ENCODE measurements around the gene SLC22A23.

SLC22A23 gene

DNA sequence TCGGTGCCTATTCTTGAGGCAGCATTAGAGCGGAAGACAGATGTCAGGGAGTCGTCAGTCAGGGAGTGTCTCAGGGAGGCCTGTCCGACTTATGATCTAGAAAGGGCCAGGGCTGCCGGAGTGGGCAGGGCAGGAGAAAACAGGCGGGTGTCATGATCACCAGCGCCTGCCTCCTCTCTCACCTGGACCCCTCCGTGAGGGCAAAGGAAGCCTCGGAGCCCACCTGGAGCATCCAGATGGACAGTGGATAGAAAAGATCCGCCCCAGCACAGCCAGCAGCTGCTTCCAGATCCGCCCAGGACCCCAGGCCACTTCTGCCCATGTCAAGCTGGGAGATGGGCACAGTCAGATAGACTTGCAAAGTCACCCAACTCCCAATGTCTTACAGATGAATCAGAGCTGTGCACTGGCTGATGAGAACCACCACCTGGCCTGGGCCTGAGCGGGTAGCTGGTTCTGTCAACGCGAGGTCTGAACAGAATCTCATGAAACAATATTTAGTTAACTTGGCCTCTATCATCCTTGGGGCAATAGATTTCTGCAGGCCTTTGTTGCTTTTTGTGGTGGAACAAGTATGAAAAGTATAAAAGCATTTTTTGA is 175.9 kb downstream of the SLC22A23 start:
- no peak for DNase-seq

DNA sequence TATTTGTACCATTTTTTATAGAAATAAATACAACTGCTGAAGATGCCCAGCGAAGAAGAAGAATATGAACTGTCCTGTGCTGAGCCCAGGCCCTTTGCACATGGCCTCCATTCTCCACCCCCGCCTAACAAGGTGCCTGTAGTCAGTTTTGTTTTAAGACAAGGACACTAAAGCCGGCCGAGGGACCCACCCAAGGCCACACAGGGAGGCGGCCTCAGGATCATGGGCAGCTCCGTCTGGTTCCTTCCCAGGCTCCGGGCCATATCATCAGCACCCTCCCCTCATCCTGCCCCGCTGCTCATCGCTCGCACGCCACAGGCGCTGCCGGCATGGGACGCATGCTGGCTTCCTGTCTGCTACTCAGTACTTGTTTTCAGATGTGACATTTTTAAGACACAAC is 176.8 kb downstream of the SLC22A23 start:
- no peak for DNase-seq

DNA sequence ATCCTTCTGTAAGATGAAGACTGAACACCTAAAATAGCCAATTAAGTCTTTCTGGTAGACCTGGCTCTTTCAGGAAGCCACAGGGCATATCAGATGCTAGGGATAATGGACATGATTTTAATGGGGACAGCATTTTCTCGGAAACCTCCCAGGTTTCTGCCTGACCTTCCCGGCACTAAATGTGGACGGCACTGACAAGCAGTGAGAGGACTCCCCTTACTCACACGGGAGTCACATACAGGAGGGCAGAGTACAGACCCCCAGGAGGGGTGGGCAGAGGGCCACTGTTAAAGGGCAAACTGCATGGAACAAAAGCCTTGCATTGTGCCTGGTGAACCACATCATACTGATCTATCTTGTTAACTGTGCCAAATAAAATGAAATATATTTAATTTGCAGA is 178.2 kb downstream of the SLC22A23 start:
- DNase-seq = no peak

DNA sequence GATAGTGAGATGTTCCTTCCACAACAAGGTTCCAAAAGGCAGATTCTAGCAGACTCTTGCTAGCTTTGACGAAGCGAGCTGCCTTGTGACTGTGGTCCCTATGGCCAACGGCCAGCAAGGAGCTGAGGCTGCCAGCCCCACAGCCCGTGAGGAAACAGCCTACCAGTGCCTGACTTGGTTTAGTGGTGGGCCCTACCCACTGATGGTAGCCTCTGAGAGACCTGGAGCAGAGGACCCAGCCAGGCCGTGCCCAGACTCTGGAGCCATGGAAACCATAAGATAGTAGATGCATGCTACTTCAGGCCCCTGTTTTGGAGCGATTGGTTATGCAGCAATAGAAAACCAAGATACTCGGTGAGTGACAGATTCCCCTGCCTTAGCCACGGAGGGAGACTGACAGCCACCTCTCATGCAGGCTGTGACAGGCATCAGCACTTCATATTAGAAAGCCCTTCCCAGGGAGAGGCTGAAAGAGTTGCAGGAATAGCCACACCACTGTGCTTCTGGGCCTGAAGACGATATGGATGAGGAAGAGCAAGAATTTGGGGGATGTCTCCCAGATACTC is 178.9 kb downstream of the SLC22A23 start:
- no peak for DNase-seq

GRCh38 chr6:3277251-3277650 is 179.6 kb downstream of the SLC22A23 start:
- no peak for DNase-seq

- DNase-seq = no peak
These were observed 180.4 kb downstream of the SLC22A23 start for GRCh38 chr6:3276174-3277167.

GRCh38 chr6:3273707-3274521 is 182.9 kb downstream of the SLC22A23 start:
- no peak for DNase-seq

DNA sequence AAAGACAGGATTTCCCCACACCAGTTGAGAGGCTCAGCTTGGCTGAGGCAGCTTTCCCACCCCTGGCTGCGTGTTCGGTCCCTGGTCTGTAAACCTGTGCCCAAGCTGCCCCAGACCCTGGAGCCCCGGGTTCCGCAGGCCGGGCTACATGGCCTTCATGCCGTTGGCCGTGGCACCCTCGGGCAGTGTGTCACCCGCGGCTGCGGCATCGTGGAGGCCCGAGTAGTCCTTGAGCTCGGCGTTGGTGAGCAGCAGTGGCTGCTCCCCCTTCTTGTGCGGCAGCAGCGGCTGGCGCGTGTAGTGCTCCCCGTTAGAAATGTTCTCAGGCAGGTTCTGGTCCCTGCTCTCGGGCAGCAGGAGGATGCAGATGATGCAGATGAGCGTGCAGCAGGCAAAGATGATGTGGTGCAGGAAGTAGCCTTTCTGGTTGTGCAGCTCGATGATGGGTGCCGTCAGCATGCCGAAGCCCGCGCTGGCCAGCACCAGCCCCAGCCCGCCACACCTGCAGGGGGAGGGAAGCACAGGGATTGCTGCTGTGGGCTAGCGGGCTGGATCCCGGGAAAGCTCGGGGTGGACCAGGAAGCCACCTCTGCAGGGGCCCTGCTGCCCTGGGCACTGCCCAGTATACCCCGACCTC is 183.8 kb downstream of the SLC22A23 start:
- no peak for DNase-seq

DNA sequence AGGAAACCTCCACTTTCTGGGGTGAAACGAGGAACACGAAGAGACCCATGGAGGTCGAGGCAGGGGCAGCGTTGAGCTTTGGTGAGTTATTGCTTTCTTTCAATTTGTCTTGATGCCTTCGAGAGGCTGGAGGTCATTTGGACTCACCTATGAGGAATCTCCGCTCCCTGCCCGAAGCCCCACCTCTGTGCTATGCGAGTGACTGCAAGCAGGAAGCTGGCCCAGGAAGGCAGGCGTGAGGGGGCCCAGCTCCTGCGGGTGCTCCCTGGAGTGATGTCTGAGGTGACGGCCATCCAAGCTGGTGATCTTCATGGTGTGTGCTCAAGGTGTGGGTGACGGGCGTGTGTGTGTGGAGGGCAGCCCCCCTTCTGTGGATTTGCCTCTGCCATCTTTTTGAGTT is 185.1 kb downstream of the SLC22A23 start:
- DNase-seq = no peak

- DNase-seq = no peak
These were observed 186.6 kb downstream of the SLC22A23 start for GRCh38 chr6:3270258-3270657.

GRCh38 chr6:3269281-3269975 is 187.4 kb downstream of the SLC22A23 start:
- DNase-seq = no peak

DNA sequence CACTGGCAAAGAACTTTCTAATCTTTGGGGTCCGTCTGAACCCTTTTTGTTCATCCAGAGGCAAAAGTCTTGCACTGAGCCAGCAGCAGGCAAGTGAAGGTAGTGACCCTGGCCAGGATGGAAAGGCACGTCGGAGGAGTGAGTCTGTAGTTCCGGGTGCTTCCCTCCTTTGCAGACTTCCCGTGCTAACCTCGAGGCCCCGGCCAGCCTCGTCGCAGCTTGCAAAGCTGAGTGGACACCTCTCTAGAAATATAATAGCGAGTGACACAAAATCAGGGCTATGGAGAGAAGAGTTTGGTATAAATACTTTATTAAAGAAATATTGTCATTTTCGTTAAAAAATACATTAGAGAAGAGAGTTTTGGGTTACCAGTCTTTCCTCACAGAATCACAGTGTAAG is 188.2 kb downstream of the SLC22A23 start:
- no peak for DNase-seq

DNA sequence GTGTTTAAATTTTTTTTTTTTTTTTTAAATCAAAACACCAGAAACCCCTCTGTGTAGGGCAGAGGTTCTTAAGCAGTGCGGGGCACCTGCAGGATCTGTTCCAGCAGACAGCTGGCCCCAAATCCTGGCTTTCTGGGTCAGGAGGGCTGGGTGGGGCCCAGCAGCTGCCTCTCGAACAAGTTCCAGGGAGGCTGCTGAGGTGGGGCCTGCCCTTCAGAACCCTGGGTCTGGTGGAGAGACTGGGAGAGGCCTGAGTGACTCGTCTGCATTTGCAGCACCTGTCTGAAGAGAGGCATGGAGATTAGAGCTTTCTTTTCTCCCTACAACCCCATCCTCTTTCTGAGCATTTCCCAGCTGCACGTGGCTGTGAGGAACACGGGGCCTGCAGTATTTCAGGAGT is 189.7 kb downstream of the SLC22A23 start:
- DNase-seq = no peak

DNA sequence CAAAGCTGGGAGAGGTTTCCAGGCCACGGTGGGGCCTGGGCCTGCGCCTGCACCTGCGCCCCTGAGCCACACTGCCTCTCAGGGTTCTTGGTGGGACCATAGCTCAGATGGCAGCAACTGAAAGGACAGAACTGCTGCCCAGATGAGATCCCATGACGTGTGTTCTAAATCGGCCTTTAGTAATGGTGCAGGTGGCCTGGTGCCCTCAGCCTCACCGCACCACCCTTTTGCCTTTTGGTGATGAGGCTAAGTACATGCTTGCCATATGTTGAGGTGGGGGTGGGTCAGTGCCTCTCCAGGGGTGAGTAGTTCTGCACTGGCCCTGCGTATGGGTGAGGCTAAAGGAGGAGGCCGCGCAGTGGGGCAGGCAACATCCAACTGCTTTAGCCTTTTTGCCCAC is 190.7 kb downstream of the SLC22A23 start:
- no peak for DNase-seq

GRCh38 chr6:3265671-3266070 is 191.2 kb downstream of the SLC22A23 start:
- no peak for DNase-seq

DNA sequence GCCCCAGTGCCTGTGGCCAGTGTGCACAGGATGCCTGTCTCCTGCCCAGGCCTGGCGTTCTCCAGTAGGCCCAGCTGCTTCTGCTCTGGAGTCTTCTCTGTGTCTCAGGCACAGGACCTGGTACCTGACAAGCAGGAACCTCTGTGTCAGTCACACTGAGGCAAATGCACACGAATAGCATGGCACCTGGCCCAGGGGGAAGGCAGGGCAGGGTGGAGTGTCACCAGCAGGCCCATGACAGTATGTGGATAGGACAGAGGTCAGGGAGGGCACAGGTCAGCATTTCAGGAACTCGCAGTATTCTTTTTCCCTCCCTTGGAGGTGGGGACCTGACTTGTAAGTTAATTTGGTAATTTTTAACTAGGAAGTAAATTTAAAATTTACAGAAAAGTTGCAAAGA is 192.5 kb downstream of the SLC22A23 start:
- no peak for DNase-seq

- DNase-seq = no peak
These were observed 193.8 kb downstream of the SLC22A23 start for GRCh38 chr6:3263096-3263495.

DNA sequence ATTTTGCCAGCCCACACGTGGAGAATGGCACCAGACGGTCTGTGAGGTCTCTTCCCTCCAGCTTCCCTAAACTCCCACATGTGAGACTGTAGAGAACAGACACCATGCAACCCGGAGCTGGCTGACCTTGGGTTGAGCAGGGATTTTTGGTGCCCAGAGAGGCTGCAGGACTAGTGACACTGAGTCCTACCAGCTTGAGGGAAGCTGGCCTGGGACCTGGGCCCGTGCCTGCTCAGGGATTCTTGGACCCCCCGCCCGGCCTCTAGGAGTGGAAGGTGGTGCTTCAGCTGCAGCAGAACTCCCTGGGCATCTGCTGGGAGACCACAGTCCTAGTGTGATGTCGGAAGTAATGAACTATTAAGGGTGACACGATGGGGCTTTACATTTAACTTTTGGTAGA is 194.9 kb downstream of the SLC22A23 start:
- DNase-seq = no peak

GRCh38 chr6:3261518-3261820 is 195.4 kb downstream of the SLC22A23 start:
- no peak for DNase-seq

- DNase-seq = no peak
These were observed 195.9 kb downstream of the SLC22A23 start for GRCh38 chr6:3260772-3261517.

GRCh38 chr6:3260296-3260695 is 196.6 kb downstream of the SLC22A23 start:
- DNase-seq = no peak
